GM18858 (cell line): ENCODE data around the gene RNF40.
A peak's percentile ranks its signal among the peaks of the same experiment; 100 is the strongest.

ENCODE experiments used
- ATAC-seq: cut with Tn5 transposase; IDR thresholded peaks from one replicate; pipeline ENCODE4 v1.9.1; 2021; ENCODE audit not compliant: unreplicated experiment

Gene RNF40

GRCh38 chr16:30761928-30762902 lies at the start of gene RNF40, which contains the start of gene CFAP119:
TSS of gene RNF40 (plus strand) at chr16:30762322. CDS start at chr16:30762546, 224 bp downstream.
TSS of gene CFAP119 (minus strand) at chr16:30762062. CDS start at chr16:30761748, 314 bp downstream.
- ATAC-seq, result peak; percentile 68

- no peak for ATAC-seq
Observed at GRCh38 chr16:30715750-30716445, 46.2 kb upstream of the RNF40 start.

GRCh38 chr16:30720086-30720485 lies 42.0 kb upstream of the RNF40 start:
- no peak for ATAC-seq

- ATAC-seq, result no peak
Observed at GRCh38 chr16:30720694-30721093, 41.4 kb upstream of the RNF40 start.

- no peak for ATAC-seq
Observed at GRCh38 chr16:30721167-30721566, 41.0 kb upstream of the RNF40 start.

GRCh38 chr16:30721606-30722005 lies 40.5 kb upstream of the RNF40 start:
- ATAC-seq, result no peak

GRCh38 chr16:30722443-30722842 lies 39.7 kb upstream of the RNF40 start:
- no peak for ATAC-seq

GRCh38 chr16:30722916-30723315 lies 39.2 kb upstream of the RNF40 start:
- ATAC-seq, result no peak

GRCh38 chr16:30723725-30724355 lies 38.3 kb upstream of the RNF40 start:
- ATAC-seq, result no peak

GRCh38 chr16:30724641-30725417 lies 37.3 kb upstream of the RNF40 start:
- no peak for ATAC-seq

GRCh38 chr16:30725418-30725792 lies 36.7 kb upstream of the RNF40 start:
- no peak for ATAC-seq

- ATAC-seq, result no peak
Observed at GRCh38 chr16:30728321-30728720, 33.8 kb upstream of the RNF40 start.

GRCh38 chr16:30728899-30729672 lies 33.0 kb upstream of the RNF40 start:
- ATAC-seq, result no peak

- no peak for ATAC-seq
Observed at GRCh38 chr16:30731411-30731810, 30.7 kb upstream of the RNF40 start.

GRCh38 chr16:30736995-30737793 lies 24.9 kb upstream of the RNF40 start:
- ATAC-seq, result no peak

- no peak for ATAC-seq
Observed at GRCh38 chr16:30737794-30738648, 24.1 kb upstream of the RNF40 start.

GRCh38 chr16:30738984-30739951 lies 22.9 kb upstream of the RNF40 start:
- ATAC-seq, result no peak
